H1 (cell line): Measurements from ENCODE around the gene PSMD5. TPM values are rescaled to one million over a fixed set of nuclear protein-coding genes. Genes with fewer than 3 reads are reported as not detected.

Experiments used
- CTCF ChIA-PET: fragments of 300-600 bp; sonication (Branson Sonifier 250); formaldehyde crosslinking; loops from one replicate; lab custom pipeline; 2021; ENCODE audit not compliant: partially characterized antibody; lab: Charles Lee
- POLR2A ChIA-PET: fragments of 300-600 bp; sonication (Branson Sonifier 250); formaldehyde crosslinking; loops from one replicate; lab custom pipeline; 2021; ENCODE audit warnings: inconsistent platforms; ENCODE audit not compliant: partially characterized antibody; lab: Charles Lee
- DNase-seq, 2 experiments: peaks; one replicate each; pipeline versions ENCODE4 v3.0.0 to v3.0.0-alpha.2; 2010 to 2022; ENCODE audit warnings: low spot score in 2 of 2, low read depth in 1 of 2, mixed read lengths in 1 of 2
- FAIRE-seq: peaks from 2 replicates; lab custom pipeline; 2011; peaks lifted over from hg19 to GRCh38; lab: Jason Lieb, UNC
- H2AFZ ChIP-seq: 2 replicates; pipeline ENCODE4 v1.8.1; 2012; ENCODE audit warnings: low read length, inconsistent platforms
- H2AK5ac ChIP-seq: 2 replicates; pipeline ENCODE4 v1.6.1; 2013; ENCODE audit warnings: low read depth, low read length
- H2BK120ac ChIP-seq: replicated peaks from 2 replicates; pipeline ENCODE3; 2013; ENCODE audit warnings: low read depth, low read length, inconsistent platforms
- H2BK12ac ChIP-seq: 2 replicates; pipeline ENCODE4 v1.6.1; 2013; ENCODE audit warnings: low read depth, low read length
- H2BK15ac ChIP-seq: 2 replicates; pipeline ENCODE4 v1.6.1; 2013; ENCODE audit warnings: low read length
- H2BK20ac ChIP-seq: 2 replicates; pipeline ENCODE4 v1.6.1; 2013; ENCODE audit warnings: low read length
- H2BK5ac ChIP-seq: 2 replicates; pipeline ENCODE4 v1.6.1; 2013; ENCODE audit warnings: low read depth, low read length
- H3K14ac ChIP-seq: 2 replicates; pipeline ENCODE4 v1.6.1; 2013; ENCODE audit warnings: inconsistent platforms; ENCODE audit not compliant: insufficient read length
- H3K18ac ChIP-seq: 2 replicates; pipeline ENCODE4 v1.6.1; 2013; ENCODE audit warnings: low read length; ENCODE audit errors: extremely low read depth
- H3K23ac ChIP-seq: 2 replicates; pipeline ENCODE4 v1.6.1; 2013; ENCODE audit warnings: inconsistent platforms; ENCODE audit not compliant: insufficient read length
- H3K23me2 ChIP-seq: 2 replicates; pipeline ENCODE4 v1.6.1; 2013; ENCODE audit warnings: low read depth, low read length
- H3K27ac ChIP-seq: 2 replicates; pipeline ENCODE4 v1.6.1; 2011; ENCODE audit warnings: low read depth, low read length, inconsistent platforms
- H3K27me3 ChIP-seq, 4 experiments: replicated peaks in 1 of 4; 1 replicate in 1 of 4; 2 replicates in 3 of 4; pipeline versions ENCODE4 v1.6.1 to v1.8.1; 2011 to 2013; ENCODE audit warnings: low read length in 3 of 4, mild to moderate bottlenecking in 3 of 4, inconsistent platforms in 2 of 4, mixed read lengths in 2 of 4, moderate library complexity in 1 of 4; ENCODE audit not compliant: control insufficient read depth in 3 of 4, insufficient read depth in 3 of 4; ENCODE audit errors: extremely low read depth in 1 of 4
- H3K36me3 ChIP-seq, 4 experiments: 2 replicates each; pipeline versions ENCODE4 v1.6.1 to v1.8.1; 2011 to 2013; ENCODE audit warnings: mild to moderate bottlenecking in 4 of 4, low read length in 3 of 4, moderate library complexity in 2 of 4, control low read depth in 1 of 4, inconsistent platforms in 1 of 4; ENCODE audit not compliant: insufficient read depth in 4 of 4, control insufficient read depth in 2 of 4
- H3K4ac ChIP-seq: replicated peaks from 2 replicates; pipeline ENCODE3; 2013; ENCODE audit warnings: low read length, low read depth, mixed read lengths, inconsistent platforms; ENCODE audit not compliant: insufficient read length
- H3K4me1 ChIP-seq, 4 experiments: replicated peaks in 1 of 4; 1 replicate in 1 of 4; 2 replicates in 3 of 4; pipeline versions ENCODE4 v1.6.1 to v1.8.1; 2011 to 2013; ENCODE audit warnings: low read length in 3 of 4, inconsistent platforms in 2 of 4, mixed read lengths in 1 of 4; ENCODE audit not compliant: insufficient read depth in 4 of 4, control insufficient read depth in 3 of 4
- H3K4me2 ChIP-seq, 2 experiments: 2 replicates each; pipeline versions ENCODE4 v1.6.1 to v1.8.1; 2011 to 2013; ENCODE audit warnings: low read depth in 2 of 2, low read length in 2 of 2, control low read depth in 1 of 2, inconsistent platforms in 1 of 2, mild to moderate bottlenecking in 1 of 2; ENCODE audit not compliant: insufficient read depth in 1 of 2
- H3K4me3 ChIP-seq, 4 experiments: fragments of 200-600, 300-600 bp in 1 of 4; sonication (generic), shearing (Covaris generic), sonication (Bioruptor Twin) in 1 of 4; 2 replicates each; pipeline versions ENCODE4 v1.5.1 to v1.8.1; 2011 to 2016; ENCODE audit warnings: low read length in 4 of 4, low read depth in 3 of 4, control low read depth in 2 of 4, inconsistent platforms in 2 of 4, mild to moderate bottlenecking in 2 of 4, mixed read lengths in 1 of 4, moderate library complexity in 1 of 4; ENCODE audit not compliant: insufficient read depth in 2 of 4; ENCODE audit errors: extremely low read depth in 1 of 4
- H3K56ac ChIP-seq: replicated peaks from 2 replicates; pipeline ENCODE3; 2013; ENCODE audit warnings: low read depth, mild to moderate bottlenecking, mixed read lengths, low read length, inconsistent platforms; ENCODE audit not compliant: insufficient read length
- H3K79me1 ChIP-seq: 2 replicates; pipeline ENCODE4 v1.6.1; 2013; ENCODE audit warnings: low read depth, low read length, control low read depth
- H3K79me2 ChIP-seq, 2 experiments: 2 replicates each; pipeline versions ENCODE4 v1.6.1 to v1.8.1; 2012 to 2013; ENCODE audit warnings: low read length in 2 of 2, mild to moderate bottlenecking in 2 of 2, inconsistent platforms in 1 of 2; ENCODE audit not compliant: insufficient read depth in 2 of 2, control insufficient read depth in 1 of 2
- H3K9ac ChIP-seq, 4 experiments: replicated peaks in 1 of 4; 1 replicate in 1 of 4; 2 replicates in 3 of 4; pipeline versions ENCODE4 v1.6.1 to v1.8.1; 2011 to 2013; ENCODE audit warnings: low read depth in 3 of 4, low read length in 3 of 4, control low read depth in 2 of 4, mild to moderate bottlenecking in 2 of 4, moderate library complexity in 2 of 4, inconsistent platforms in 1 of 4; ENCODE audit errors: extremely low read depth in 1 of 4
- H3K9me3 ChIP-seq, 2 experiments: 2 replicates each; pipeline versions ENCODE4 v1.6.1 to v1.8.1; 2012 to 2013; ENCODE audit warnings: mild to moderate bottlenecking in 2 of 2, moderate library complexity in 2 of 2, control low read depth in 1 of 2, inconsistent platforms in 1 of 2, low read depth in 1 of 2, low read length in 1 of 2, mixed read lengths in 1 of 2; ENCODE audit not compliant: insufficient read depth in 2 of 2
- H4K20me1 ChIP-seq, 2 experiments: replicated peaks in 1 of 2; 2 replicates each; pipeline versions ENCODE3 to v1.8.1; 2011 to 2013; ENCODE audit warnings: inconsistent platforms in 2 of 2, low read length in 2 of 2, mild to moderate bottlenecking in 1 of 2; ENCODE audit not compliant: insufficient read depth in 2 of 2, control insufficient read depth in 1 of 2
- H4K5ac ChIP-seq: 2 replicates; pipeline ENCODE4 v1.6.1; 2013; ENCODE audit warnings: low read length, low read depth, mixed read lengths, inconsistent platforms; ENCODE audit not compliant: insufficient read length
- H4K8ac ChIP-seq: 2 replicates; pipeline ENCODE4 v1.8.0; 2013; ENCODE audit warnings: mild to moderate bottlenecking, moderate library complexity, low read length, inconsistent platforms; ENCODE audit not compliant: insufficient read depth; ENCODE audit errors: extremely low read depth
- H4K91ac ChIP-seq: replicated peaks from 2 replicates; pipeline ENCODE3; 2013; ENCODE audit warnings: low read length, mixed read lengths, inconsistent platforms; ENCODE audit not compliant: insufficient read length
- JUND ChIP-seq: IDR thresholded peaks from 2 replicates; pipeline ENCODE4 v1.6.1; 2011; ENCODE audit warnings: mild to moderate bottlenecking, improper control_type of control experiment, low read length
- WGBS, 2 experiments: shearing (Covaris generic) in 1 of 2; methylation state at CpG; one replicate each; pipeline versions ENCODE4 v1.1.6 to v1.1.7; 2013 to 2015; ENCODE audit warnings: low lambda C conversion rate in 2 of 2, mixed read lengths in 2 of 2, inconsistent platforms in 1 of 2, low coverage in 1 of 2, missing lambda C conversion rate in 1 of 2; ENCODE audit not compliant: insufficient replicate concordance in 2 of 2, insufficient coverage in 1 of 2, insufficient read length in 1 of 2; ENCODE audit errors: extremely low coverage in 1 of 2, missing lambda C conversion rate in 1 of 2; 5-methylcytosine and 5-hydroxymethylcytosine counted together
- polyA plus RNA-seq, 7 experiments: library from polyadenylated mRNA; depleted of rRNA in 3 of 7; stranded (reverse) in 5 of 7; unstranded in 2 of 7; fragments of >200 nt in 5 of 7; fragments of 200-250 nt in 2 of 7; gene quantifications; 1 replicate in 5 of 7; 2 replicates in 1 of 7; 4 replicates in 1 of 7; pipeline versions ENCODE4 v1.2.1 to v1.2.3, GENCODE V29; 2011 to 2013; ENCODE audit warnings: missing spikeins in 2 of 7, mixed read lengths in 2 of 7
- total RNA-seq: library from RNA; stranded (reverse); fragmentation: NEBNext Ultra II Directional; extraction: Animal tissue kit (Norgen Biotek cat#: 25700); gene quantifications from 2 replicates; pipeline ENCODE4 v1.2.1, GENCODE V29; 2021

PSMD5 gene
- total and polyA plus RNA-seq, 2 of the 8 experiments (the other 6 are each of a cell fraction or from before 2014, with no cell fraction given), result 19.2 to 30.5 TPM

GRCh38 chr9:120857902-120858301 is 15.2 kb upstream of the PSMD5 start:
- DNase-seq (no peak), FAIRE-seq (no peak)

More at GRCh38 chr9:120857902-120858301, 15.2 kb upstream of the PSMD5 start:
- Histone ChIP-seq H4K8ac (no peak overlapping the region), H2AK5ac (no peak overlapping the region), H3K4me2 (no peak overlapping the region), H2BK120ac (no peak overlapping the region), H4K20me1 (no peaks in the 10 kb centered on the region), H3K79me1 (no peaks in the 10 kb centered on the region), H2BK12ac (no peak overlapping the region), H3K18ac (no peak overlapping the region), H3K9ac (no peak overlapping the region), H3K36me3 (peaks cover 0 to 24% (median 5%) of the 10 kb centered on the region in 4 experiments; a peak in 4 of 8 replicates), H3K9me3 (no peaks in the 10 kb centered on the region), H3K56ac (no peak overlapping the region), H2BK20ac (no peak overlapping the region), H2BK5ac (no peak overlapping the region), H4K5ac (no peak overlapping the region), H4K91ac (no peak overlapping the region), H3K4me1 (peaks cover 0 to 3% (median 1%) of the 10 kb centered on the region in 4 experiments; a peak in 1 of 7 replicates), H3K27ac (no peak overlapping the region), H3K4me3 (no peak overlapping the region), H3K79me2 (no peaks in the 10 kb centered on the region), H3K23me2 (no peaks in the 10 kb centered on the region), H3K14ac (no peak overlapping the region), H3K23ac (no peak overlapping the region), H2AFZ (no peak overlapping the region), H2BK15ac (no peak overlapping the region), H3K27me3 (no peaks in the 10 kb centered on the region), H3K4ac (no peak overlapping the region)
- WGBS, 2 experiments, result 95% methylated on average over 11 of the region's 11 CpGs; no CpG with 5 or more reads in 1 of the 2 experiments
- POLR2A ChIA-PET, result interaction anchor here (1.0 to 11.0 kb wide), 4 partner anchors 9 to 37 kb away, joined by 3 to 61 read pairs (median 3); no protein-coding TSS in a partner anchor
- no peak for TF ChIP-seq JUND
- CTCF ChIA-PET, result interaction anchor here (1.4 to 8.5 kb wide), 2 partner anchors 7 to 13 kb away, joined by 4 to 70 read pairs; no protein-coding TSS in a partner anchor
